Spleen (tissue), 11 donors: ENCODE measurements around the gene RIPOR3. TPM values are rescaled to one million over a fixed set of nuclear protein-coding genes. Genes with fewer than 3 reads are reported as not detected.

Experiments used
- DNase-seq: peaks from one replicate; pipeline ENCODE4 v3.0.0-alpha.2; 2020
- H3K27ac ChIP-seq, 8 donors: fragments of 200-600 bp; sonication (generic) in 7 of 8; 1 replicate in 4 of 8; 2 replicates in 4 of 8; pipeline versions ENCODE4 v1.5.0 to v1.8.0; 2016 to 2021; ENCODE audit warnings: inconsistent platforms in 4 of 8, mild to moderate bottlenecking in 4 of 8, moderate library complexity in 1 of 8
- H3K27me3 ChIP-seq, 7 donors: fragments of 200-600 bp; sonication (generic) in 6 of 7; replicated peaks in 1 of 7; 1 replicate in 4 of 7; 2 replicates in 3 of 7; pipeline versions ENCODE4 v1.5.0 to v1.8.0; 2016 to 2021; ENCODE audit warnings: inconsistent platforms in 3 of 7, mild to moderate bottlenecking in 1 of 7
- H3K36me3 ChIP-seq, 6 donors: fragments of 200-600 bp; sonication (generic) in 5 of 6; 1 replicate in 4 of 6; 2 replicates in 2 of 6; pipeline versions ENCODE4 v1.5.0 to v1.8.0; 2016 to 2021; ENCODE audit warnings: inconsistent platforms in 2 of 6
- H3K4me1 ChIP-seq, 6 donors: fragments of 200-600 bp; sonication (generic) in 5 of 6; 1 replicate in 3 of 6; 2 replicates in 3 of 6; pipeline versions ENCODE4 v1.5.0 to v1.8.0; 2016 to 2021; ENCODE audit warnings: inconsistent platforms in 3 of 6
- H3K4me3 ChIP-seq, 8 donors: fragments of 200-600 bp; sonication (generic) in 7 of 8; 1 replicate in 4 of 8; 2 replicates in 4 of 8; pipeline versions ENCODE4 v1.5.0 to v1.8.0; 2016 to 2021; ENCODE audit warnings: inconsistent platforms in 4 of 8, mild to moderate bottlenecking in 4 of 8, moderate library complexity in 2 of 8
- H3K9me3 ChIP-seq, 8 donors: fragments of 200-600 bp; sonication (generic) in 7 of 8; 1 replicate in 4 of 8; 2 replicates in 4 of 8; pipeline versions ENCODE4 v1.5.0 to v1.8.0; 2016 to 2021; ENCODE audit warnings: inconsistent platforms in 4 of 8
- CTCF ChIP-seq, 11 experiments: fragments of 200-600 bp in 7 of 11; fragments of 450-650 bp in 4 of 11; sonication (generic) in 4 of 11; IDR thresholded peaks in 8 of 11; conservative IDR thresholded peaks in 3 of 11; 1 replicate in 7 of 11; 2 replicates in 4 of 11; pipeline versions ENCODE4 v1.4.0 to v1.8.0; 2016 to 2021; ENCODE audit warnings: antibody characterized with exemption in 11 of 11, inconsistent platforms in 4 of 11, mild to moderate bottlenecking in 1 of 11
- POLR2A ChIP-seq, 3 donors: fragments of 450-650 bp; IDR thresholded peaks; one replicate each; pipeline ENCODE4 v1.5.1; 2017; ENCODE audit warnings: antibody characterized with exemption in 3 of 3, mild to moderate bottlenecking in 1 of 3
- POLR2AphosphoS5 ChIP-seq, 3 donors: sonication (generic); formaldehyde crosslinking; IDR thresholded peaks; one replicate each; pipeline ENCODE4 v1.5.1; 2017; ENCODE audit warnings: antibody characterized with exemption in 3 of 3
- WGBS, 5 donors: extraction: QIAGEN DNeasy Blood & Tissue Kit in 3 of 5; methylation state at CpG; one replicate each; pipeline versions ENCODE4 v1.1.5 to v1.1.7; 2013 to 2018; 5-methylcytosine and 5-hydroxymethylcytosine counted together
- intact Hi-C: fragments of 100-400 bp; cut with DNase I; formaldehyde crosslinking; loops from one replicate; pipeline ENCODE4 v1.15.0; 2023; ENCODE audit warnings: low total_unique reads
- polyA plus RNA-seq, 3 donors: library from polyadenylated mRNA; stranded (reverse); fragments of 200-250 nt; gene quantifications; one replicate each; pipeline ENCODE4 v1.2.1, GENCODE V29; 2013
- total RNA-seq, 7 donors: library from RNA; depleted of rRNA in 3 of 7; stranded (reverse); fragments of >200 nt in 3 of 7; fragmentation: NEBNext Ultra II Directional in 4 of 7; extraction: Animal tissue kit (Norgen Biotek cat#: 25700) in 4 of 7; gene quantifications; one replicate each; pipeline versions ENCODE4 v1.1.0 to v1.2.1, GENCODE V29; 2016 to 2021
- donor health status: healthy with polysubstance abuse.
- donor health status: DM: no; HTN: no; CAD: no; lungs with moderate emphysema.
- donor health status: DM: no; HTN: no; CAD: no.
- donor health status: Bipolar disorder and iron deficiency.
- donor health status: healthy.
- donor health status: DM: no; HTN: no; CAD: no.
- donor health status: DM: yes; HTN: yes; CAD: no.

Gene RIPOR3
- total and polyA plus RNA-seq, 10 donors = 6.0 to 22.8 (median 13.1) TPM

GRCh38 chr20:50561379-50562078 is 129.8 kb downstream of the RIPOR3 start:
- intact Hi-C loops = no loop called here

GRCh38 chr20:50560867-50561266 is 130.5 kb downstream of the RIPOR3 start:
- 75 to 90% (median 86%) methylated on average over 5 of the region's 5 CpGs for WGBS, 5 donors
- DNase-seq = no peak
- Histone ChIP-seq H3K27me3 (no peaks in the 10 kb centered on the region), H3K9me3 (no peaks in the 10 kb centered on the region), H3K4me1 (peaks cover 3 to 83% (median 30%) of the 10 kb centered on the region in 6 donors), H3K36me3 (peaks cover 0 to 69% (median 41%) of the 10 kb centered on the region in 6 donors), H3K4me3 (no peak overlapping the region), H3K27ac (peak overlapping the region in 1 of 8 donors; percentile 24)
- intact Hi-C loops = no loop called here
- TF ChIP-seq CTCF (IDR thresholded peaks at IDR 0.05 in 8 of 11, conservative IDR thresholded peaks at IDR 0.05 in 3 of 11) (no peak), POLR2AphosphoS5 (IDR thresholded peaks at IDR 0.05) (peak in 1 of 3 donors; percentile 9)

More at GRCh38 chr20:50561379-50562078, 129.8 kb downstream of the RIPOR3 start:
- Histone ChIP-seq H3K27me3 (no peaks in the 10 kb centered on the region), H3K4me1 (peaks cover 3 to 83% (median 34%) of the 10 kb centered on the region in 6 donors), H3K4me3 (no peak overlapping the region), H3K36me3 (peaks cover 0 to 74% (median 46%) of the 10 kb centered on the region in 6 donors), H3K27ac (peak overlapping the region in 2 of 8 donors; percentile 22 to 46), H3K9me3 (no peaks in the 10 kb centered on the region)
- no peak for TF ChIP-seq CTCF (IDR thresholded peaks at IDR 0.05 in 8 of 11, conservative IDR thresholded peaks at IDR 0.05 in 3 of 11)
- 73 to 87% (median 81%) methylated on average over 17 of the region's 17 CpGs for WGBS, 5 donors
- DNase-seq = no peak

GRCh38 chr20:50559856-50560638 is 131.3 kb downstream of the RIPOR3 start:
- H3K4me3 ChIP-seq = no peak overlapping the region
- peaks cover 3 to 83% (median 32%) of the 10 kb centered on the region in 6 donors for H3K4me1 ChIP-seq
- H3K9me3 ChIP-seq = no peaks in the 10 kb centered on the region
- no peak overlapping the region for H3K27ac ChIP-seq
- peaks cover 0 to 61% (median 34%) of the 10 kb centered on the region in 6 donors for H3K36me3 ChIP-seq
- DNase-seq = no peak
- TF ChIP-seq CTCF (IDR thresholded peaks at IDR 0.05 in 8 of 11, conservative IDR thresholded peaks at IDR 0.05 in 3 of 11) (no peak), POLR2A (IDR thresholded peaks at IDR 0.05) (no peak), POLR2AphosphoS5 (IDR thresholded peaks at IDR 0.05) (no peak)
- 86 to 96% (median 91%) methylated on average over 8 of the region's 8 CpGs for WGBS, 5 donors
- no peaks in the 10 kb centered on the region for H3K27me3 ChIP-seq
- intact Hi-C loops = no loop called here

- peaks cover 0 to 52% (median 25%) of the 10 kb centered on the region in 6 donors for H3K36me3 ChIP-seq
- peaks cover 3 to 86% (median 37%) of the 10 kb centered on the region in 6 donors for H3K4me1 ChIP-seq
- TF ChIP-seq POLR2AphosphoS5 (IDR thresholded peaks at IDR 0.05) (no peak), CTCF (IDR thresholded peaks at IDR 0.05 in 8 of 11, conservative IDR thresholded peaks at IDR 0.05 in 3 of 11) (no peak), POLR2A (IDR thresholded peaks at IDR 0.05) (no peak)
- no peak overlapping the region for H3K4me3 ChIP-seq
- intact Hi-C loops = no loop called here
- H3K9me3 ChIP-seq = no peaks in the 10 kb centered on the region
- WGBS, 5 donors = 89 to 97% (median 95%) methylated on average over 6 of the region's 6 CpGs
- no peaks in the 10 kb centered on the region for H3K27me3 ChIP-seq
- DNase-seq = no peak
- no peak overlapping the region for H3K27ac ChIP-seq
Measured at GRCh38 chr20:50559149-50559548, 132.2 kb downstream of the RIPOR3 start.
